ENCODE measurements around the gene SUPT5H. TPM values are rescaled to one million over a fixed set of nuclear protein-coding genes. Genes with fewer than 3 reads are reported as not detected.

SUPT5H gene
- total RNA-seq, 4 donors from 2014 or later = 41.7 to 87.4 (median 59.6) TPM

DNA sequence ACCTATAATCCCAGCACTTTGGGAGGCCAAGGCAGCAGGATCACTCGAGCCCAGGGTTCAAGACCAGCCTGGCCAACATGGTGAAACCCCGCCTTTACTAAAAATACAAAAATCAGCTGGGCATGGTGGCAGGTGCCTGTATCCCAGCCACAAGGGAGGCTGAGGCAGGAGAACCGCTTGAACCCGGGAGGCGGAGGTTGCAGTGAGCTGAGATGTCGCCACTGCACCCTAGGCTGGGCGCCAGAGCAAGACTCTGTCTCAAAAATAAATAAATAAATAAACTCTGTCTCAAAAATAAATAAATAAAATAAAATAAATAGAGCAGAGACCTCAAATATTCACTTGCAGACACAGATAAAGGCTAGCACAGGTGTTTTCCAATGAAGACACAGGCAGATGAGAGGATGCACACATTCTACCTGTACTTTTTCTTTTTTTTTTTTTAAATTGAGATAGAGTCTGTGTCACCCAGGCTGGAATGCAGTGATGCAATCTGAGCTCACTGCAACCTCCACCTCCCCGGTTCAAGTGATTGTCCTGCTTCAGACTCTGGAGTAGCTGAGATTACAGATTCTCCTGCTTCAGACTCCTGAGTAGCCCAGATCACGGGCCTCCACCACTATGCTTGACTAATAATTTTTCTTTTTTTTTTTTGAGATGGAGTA, 7.0 kb upstream of the SUPT5H start:
- TF ChIP-seq, protein P1, sequence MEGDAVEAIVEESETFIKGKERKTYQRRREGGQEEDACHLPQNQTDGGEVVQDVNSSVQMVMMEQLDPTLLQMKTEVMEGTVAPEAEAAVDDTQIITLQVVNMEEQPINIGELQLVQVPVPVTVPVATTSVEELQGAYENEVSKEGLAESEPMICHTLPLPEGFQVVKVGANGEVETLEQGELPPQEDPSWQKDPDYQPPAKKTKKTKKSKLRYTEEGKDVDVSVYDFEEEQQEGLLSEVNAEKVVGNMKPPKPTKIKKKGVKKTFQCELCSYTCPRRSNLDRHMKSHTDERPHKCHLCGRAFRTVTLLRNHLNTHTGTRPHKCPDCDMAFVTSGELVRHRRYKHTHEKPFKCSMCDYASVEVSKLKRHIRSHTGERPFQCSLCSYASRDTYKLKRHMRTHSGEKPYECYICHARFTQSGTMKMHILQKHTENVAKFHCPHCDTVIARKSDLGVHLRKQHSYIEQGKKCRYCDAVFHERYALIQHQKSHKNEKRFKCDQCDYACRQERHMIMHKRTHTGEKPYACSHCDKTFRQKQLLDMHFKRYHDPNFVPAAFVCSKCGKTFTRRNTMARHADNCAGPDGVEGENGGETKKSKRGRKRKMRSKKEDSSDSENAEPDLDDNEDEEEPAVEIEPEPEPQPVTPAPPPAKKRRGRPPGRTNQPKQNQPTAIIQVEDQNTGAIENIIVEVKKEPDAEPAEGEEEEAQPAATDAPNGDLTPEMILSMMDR (IDR thresholded peaks at IDR 0.05; ENCODE audit: low read depth) = no peak

DNA sequence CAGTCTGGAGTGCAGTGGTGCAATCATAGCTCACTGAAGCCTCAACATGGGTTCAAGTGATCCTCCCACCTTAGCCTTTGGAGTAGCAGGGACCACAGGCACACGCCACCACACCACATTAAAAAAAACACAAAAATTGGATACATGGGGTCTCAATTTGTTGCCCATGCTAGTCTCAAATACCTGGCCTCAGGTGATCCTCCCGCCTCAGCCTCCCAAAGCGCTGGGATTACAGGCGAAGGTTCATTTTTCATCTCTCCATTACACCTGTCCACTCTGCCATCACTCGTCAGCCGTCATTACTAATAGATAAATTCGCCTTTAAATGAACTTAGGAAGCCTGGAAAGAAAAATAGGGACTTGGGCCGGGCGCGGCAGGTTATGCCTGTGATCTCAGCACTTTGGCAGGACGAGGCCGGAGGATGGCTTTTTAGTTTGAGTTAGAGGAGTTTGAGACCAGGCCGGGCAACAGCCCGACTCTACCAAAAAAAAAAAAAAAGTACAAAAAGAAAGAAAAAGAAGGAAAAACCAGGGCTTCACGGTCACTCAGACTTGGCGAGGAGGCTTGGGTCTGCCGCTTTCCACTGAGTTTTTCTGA, 685 bp upstream of the SUPT5H start:
- TF ChIP-seq, protein P1 (IDR thresholded peaks at IDR 0.05; ENCODE audit: low read depth) = no peak

DNA sequence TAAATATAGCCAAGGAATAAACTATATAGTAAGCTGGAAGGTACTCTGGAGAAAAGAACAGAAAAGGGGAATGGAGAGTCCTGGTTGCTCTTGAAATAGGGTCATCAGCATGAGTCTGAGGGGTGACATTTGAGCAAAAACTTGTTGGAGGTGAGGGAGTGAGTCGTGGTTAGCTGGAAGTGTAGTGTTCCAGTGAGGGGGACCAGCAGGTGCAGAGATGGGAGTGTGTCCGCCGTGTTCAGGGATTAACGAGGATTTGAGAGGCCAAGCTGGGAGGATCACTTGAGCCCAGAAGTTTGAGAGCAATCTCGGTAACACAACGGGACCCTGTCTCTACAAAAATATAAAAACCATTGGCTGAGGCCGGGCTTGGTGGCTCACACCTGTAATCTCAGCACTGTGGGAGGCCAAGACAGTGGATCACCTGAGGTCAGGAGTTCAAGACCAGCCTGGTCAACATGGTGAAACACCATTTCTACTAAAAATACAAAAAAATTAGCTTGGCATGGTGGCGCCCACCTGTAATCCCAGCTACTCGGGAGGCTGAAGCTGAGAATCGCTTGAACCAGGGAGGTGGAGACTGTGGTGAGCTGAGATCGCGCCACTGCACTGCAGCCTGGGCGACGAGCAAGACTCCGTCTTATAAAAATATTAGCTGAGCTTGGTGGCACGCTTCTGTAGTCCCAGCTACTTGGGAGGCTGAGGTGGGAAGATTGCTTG, 1.1 kb downstream of the SUPT5H start:
- TF ChIP-seq, protein P1 (IDR thresholded peaks at IDR 0.05; ENCODE audit: low read depth) = no peak

DNA sequence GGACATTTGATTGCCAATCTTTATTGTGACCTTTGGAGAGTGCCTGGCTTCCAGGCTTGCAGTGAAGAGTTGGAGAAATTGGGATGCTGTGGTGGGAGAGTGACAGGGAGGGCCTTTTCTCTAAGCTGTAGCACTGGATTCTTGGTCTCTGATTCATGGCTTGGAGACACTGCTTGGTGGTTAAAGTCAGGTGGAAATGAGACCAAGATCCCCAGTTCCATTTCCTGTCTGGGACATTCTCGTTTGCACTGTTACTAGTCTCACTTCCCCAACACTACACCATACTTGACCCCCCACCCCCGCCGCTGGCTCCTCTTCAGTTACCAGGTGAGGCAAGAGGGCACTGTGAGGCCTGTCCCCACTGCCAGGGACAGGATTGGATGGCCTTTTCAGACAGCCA, 2.9 kb downstream of the SUPT5H start:
- TF ChIP-seq, protein P1 (IDR thresholded peaks at IDR 0.05; ENCODE audit: low read depth) = no peak

DNA sequence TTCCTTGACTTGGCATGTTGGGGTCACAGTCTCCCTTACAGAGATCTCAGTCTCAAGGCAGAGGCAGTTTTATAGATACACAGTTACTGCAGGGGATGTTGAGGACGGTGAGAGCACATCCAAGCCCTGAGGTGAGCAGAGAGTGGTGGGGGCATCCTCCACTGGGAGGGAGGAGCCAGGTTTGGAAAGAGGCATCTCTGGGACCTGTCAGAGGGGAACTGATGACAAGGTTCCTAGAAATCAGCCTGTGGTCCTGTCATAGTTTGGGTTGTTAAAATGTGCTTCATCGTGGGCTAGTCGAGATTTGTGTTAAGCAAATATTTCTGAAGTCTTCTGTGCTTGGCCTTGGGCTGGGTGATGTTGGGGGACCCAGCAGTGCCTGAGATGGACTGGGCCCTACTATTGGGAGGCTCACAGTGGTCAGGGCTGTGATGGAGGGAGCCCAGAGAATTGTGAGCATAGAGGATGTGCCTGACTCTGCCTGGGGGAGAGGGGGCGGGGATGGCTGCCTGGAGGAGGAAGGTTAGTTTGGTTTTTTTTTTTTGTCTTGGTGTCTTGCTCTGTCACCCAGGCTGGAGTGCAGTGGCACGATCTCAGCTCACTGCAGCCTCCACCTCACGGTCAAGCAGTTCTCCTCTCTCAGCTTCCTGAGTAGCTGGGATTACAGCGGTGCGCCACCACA, 3.9 kb downstream of the SUPT5H start:
- TF ChIP-seq, protein P1 (IDR thresholded peaks at IDR 0.05; ENCODE audit: low read depth) = no peak

DNA sequence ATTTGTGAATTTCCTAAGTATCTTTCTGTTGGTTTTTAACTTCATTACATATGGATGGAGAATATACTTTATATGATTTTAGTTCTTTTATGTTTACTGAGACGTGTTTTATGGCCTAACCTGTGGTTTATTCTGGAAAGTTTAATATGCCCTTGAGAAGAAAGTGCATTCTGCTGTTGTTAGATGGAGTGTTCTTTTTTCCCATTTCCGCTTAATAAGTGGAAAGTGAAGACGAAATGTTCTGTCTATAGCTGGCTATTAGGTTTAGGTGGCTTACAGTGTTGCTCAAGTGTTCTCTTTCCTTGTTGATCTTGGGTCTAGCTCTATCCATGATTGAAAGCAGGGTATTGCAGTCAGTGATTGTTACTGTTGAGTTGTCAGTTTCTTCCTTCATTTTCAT, 18.0 kb downstream of the SUPT5H start:
- TF ChIP-seq, protein P1 (IDR thresholded peaks at IDR 0.05; ENCODE audit: low read depth) = no peak
